ENCODE measurements around the gene POLR1A.
"Not testable (repeated sequence)": the region's sequence is repeated elsewhere in the genome, so short reads cannot be mapped to it uniquely, and the experiment has no call there.

Gene POLR1A

GRCh38 chr2:85995648-85996529, 109.8 kb downstream of the POLR1A start:
- no peak for DNase-seq

DNA sequence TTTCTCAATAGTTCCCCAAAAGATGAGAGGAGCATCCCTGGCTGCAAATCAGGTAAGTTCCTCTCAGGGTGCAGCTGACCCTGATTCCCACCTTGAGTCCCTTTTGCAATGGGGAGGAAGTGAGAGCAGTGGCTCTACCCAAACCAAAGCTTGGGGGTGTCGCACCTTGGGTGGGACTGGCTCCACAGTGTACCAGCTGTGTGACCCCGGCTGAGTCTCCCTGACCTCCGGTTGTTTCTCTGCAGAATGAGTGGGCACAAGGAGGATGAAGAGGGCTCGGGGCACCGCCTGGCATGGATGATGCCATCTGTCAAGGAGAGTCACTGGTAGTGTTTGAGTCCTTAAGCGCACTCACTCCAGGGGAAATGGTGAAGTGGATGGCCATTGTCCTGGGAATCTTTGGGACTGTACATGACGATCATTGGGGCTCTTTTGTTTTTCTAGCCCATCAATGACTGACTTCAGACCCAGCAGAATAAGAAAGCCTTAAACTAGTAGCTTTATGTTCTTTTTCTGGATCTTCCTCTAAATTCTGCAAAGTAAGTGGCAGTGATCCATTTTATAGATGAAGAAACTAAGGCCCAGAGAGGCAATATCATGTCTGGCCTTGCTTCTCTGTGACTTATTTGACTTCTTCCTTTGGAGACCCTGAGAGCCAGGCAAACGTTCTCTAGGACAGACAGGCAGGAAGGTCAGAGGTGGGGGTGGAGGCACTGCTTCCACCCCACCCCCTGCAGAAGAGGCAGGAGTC, 110.6 kb downstream of the POLR1A start:
- no peak for DNase-seq

GRCh38 chr2:85994421-85994777, 111.3 kb downstream of the POLR1A start:
- DNase-seq: no peak

DNA sequence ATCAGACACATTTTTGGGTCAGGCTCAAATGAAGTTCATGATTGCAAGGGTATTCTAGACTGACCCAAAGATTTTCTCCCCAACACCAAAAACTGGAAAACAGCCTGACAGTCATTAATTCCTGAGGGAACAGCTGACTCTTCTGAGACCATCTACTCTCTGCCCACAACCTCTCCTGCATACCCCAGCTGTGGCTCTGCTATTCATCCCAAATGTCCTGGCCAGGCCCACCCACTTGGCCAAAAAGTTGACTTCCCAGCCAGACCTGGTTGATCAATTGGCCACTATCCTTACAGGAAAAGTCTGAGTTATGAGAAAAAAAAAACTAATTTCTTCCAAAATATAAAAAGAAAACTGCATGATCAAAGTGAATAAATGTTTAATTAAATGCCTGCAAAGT, 113.1 kb downstream of the POLR1A start:
- no peak for DNase-seq

- DNase-seq: not testable (repeated sequence)
Observed at GRCh38 chr2:85992053-85992452, 113.6 kb downstream of the POLR1A start.

GRCh38 chr2:85990084-85990483, 115.6 kb downstream of the POLR1A start:
- DNase-seq: peak; percentile 5

DNA sequence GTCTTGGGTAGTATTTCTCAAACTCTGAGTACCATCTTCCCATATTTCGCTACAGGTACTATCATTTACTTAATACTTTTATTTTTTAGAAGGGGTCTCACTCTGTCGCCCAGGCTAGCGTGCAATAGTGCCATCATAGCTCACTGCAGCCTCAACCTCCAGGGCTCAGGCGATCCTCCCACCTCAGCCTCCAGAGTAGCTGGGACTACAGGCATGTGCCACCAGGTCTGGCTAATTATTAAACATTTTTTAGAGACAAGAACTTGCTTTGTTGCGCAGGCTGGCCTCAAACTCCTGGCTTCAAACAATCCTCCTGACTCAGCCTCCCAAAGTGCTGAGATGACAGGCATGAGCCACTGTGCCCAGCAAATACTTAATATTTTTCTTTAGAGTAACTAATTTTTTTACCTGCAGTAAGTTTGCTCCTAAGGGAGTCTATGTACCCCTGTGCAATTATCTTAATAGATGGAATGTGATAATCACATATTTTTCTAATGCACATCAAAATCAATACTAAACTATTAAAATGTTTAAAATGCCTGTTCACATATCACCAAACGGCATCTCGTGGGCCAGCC, 116.3 kb downstream of the POLR1A start:
- no peak for DNase-seq

GRCh38 chr2:85988914-85989270, 116.8 kb downstream of the POLR1A start:
- DNase-seq: no peak

GRCh38 chr2:85988175-85988913, 117.3 kb downstream of the POLR1A start:
- DNase-seq: no peak

DNA sequence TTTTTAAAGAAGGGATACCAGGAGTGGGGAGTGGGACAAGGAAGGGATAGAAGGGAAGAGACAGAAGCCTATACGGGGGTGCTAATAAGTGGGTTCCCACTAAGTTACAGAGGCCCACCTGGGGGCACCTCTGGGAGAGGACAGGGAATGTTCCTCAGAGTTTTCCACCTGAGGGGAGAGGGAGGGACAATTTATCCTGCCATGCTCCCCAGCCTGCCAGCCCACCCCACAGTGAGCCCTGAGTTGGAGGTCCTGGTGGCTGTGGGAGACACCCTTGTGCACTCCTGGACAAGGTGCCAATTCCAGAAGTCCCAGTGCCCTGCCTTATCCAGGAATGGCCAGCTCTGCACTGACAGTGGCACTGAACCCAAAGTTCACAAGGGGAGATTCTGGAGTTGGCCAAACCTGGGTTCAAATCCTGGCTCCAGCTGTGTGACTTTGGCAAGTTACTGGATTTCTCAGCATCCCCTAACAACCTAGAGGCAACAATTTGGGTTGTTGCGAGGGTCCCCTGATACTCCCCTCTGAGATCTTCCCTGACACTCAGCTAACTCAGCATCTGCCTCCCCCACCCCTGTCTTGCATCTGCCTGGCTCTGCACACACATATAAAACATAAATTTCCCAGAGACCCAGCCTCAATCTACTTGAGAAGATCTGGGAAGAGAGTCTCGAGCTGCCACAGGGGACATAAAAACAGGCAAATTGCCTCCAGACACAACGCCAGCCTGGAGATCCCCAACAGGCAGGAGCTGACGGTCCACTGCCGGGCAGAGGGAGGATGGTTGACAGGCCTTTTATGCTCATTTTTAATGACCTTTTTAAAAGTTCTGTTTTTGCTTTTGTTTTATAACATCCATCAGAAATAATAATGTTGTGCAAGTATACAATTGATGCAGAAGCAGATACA, 118.2 kb downstream of the POLR1A start:
- no peak for DNase-seq

- peak; percentile 40 for DNase-seq
Observed at GRCh38 chr2:85986121-85986520, 119.6 kb downstream of the POLR1A start.

DNA sequence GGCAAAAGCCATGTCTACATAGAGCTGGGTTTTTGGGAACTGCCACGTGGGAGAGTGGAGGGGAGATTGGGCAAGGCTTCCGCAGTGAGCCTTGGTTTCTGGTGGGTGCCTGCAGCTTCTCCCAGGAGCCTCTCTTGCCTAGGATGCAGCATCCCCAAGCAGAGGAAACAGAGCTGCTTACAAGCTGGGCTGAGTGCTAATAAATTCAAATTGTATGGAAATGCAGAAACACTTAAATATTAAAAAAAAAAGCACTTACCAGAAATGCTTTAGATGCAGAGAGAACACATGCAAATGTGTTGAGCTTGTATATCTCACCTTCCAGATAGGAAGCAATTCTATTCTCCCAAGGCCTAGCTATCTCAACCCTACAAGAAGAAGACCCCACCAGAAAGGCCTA, 120.9 kb downstream of the POLR1A start:
- no peak for DNase-seq

- no peak for DNase-seq
Observed at GRCh38 chr2:85983766-85984165, 121.9 kb downstream of the POLR1A start.

- DNase-seq: no peak
Observed at GRCh38 chr2:85981579-85982247, 124.0 kb downstream of the POLR1A start.

DNA sequence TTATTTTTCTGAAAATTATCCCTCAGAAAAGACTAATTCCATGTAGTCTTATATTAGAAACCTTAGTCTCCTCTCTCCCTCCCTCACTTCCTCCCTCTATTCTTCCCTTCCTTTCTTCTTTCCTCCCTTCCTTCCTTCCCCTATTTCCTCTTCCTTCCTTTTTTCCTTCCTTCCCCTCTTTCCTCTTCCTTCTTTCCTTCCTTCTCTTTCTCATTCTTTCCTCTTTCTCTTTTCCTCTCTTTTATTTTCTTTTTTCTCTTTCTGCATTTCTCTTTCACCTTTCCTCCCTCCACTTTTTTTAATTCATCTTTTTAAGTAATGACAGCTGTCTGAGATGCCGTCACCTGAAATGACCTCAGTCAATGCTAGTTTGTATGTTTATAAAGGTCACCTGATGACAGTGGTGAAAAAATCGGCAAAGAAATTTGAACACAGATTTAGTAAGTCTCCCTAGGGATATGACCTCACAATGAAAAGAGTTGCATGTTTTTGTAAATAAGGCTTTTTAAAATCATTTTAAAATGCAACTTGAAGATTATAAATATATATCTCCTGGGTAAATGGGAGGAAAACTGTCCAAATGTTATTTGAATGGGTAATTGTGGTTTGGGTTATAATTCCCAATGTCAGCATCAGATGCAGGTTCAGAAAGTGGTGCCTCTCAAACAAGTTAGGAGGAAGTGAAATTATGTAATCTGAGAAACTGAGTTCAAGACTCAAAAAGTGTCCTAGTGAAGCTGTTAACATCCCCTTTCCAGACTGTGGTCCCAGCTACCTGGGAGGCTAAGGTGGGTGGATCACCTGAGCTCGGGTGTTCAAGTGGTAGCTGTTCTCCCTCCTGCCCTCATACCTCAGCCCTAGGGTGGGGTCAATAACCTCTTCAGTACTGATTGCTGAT, 126.6 kb downstream of the POLR1A start:
- peak; percentile 72 for DNase-seq

DNA sequence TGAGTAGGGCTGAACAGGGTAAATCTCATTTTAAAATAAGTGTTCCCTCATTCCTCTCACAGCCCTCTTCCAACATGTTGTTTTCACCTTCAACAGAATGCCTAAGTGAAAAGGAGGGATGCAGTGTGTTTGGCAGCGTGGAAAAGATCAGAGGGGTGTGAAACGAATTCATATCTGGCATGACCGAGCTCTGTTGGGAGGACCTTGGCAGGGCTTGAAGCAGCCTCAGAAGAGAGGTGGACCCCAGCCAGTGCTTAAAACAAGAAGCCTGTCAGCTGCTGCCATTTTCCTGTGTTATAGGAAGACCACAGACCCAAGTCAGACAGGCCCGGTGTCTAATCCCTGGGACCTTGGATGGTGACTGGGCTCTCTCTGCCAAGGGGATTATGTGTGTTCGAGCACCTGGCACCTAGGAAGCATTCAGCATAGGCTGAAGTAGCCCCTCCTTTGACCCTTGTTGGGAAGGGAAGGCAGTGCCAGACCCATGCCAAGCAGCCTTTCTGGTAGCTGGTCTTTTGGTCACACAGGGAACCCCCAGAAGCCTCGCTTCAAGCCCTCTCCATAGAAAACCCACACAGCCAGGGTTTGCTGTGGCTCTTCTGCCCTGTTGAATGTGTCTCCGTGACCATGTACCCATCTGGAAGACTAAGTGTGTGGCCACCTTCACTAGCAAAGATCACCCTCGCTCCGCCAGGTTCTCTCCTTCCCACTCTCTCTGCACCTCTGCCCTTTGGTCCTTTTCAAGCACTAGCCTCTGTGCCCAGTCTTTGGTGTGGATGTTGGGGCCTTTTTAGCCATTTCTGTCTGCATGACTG, 129.4 kb downstream of the POLR1A start:
- no peak for DNase-seq

DNA sequence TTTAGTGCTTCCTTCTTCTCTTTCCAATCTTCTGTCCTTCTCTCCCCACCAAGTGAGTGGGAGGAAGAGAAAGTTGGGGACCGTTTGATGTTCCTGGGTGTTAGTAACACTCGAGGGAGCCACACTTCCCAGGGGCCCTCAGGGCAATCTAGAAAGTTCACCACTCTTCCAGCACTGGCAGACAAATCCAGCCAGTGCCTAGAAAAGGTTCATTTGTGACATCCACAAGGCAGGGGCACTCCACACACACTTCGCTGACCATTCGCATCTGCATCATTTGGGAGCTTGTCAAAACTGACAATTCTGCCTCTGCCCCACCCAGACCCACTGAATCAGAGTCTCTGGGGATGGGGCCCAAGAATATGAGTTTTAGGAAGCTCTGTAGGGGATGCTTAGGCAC, 130.1 kb downstream of the POLR1A start:
- DNase-seq: no peak

DNA sequence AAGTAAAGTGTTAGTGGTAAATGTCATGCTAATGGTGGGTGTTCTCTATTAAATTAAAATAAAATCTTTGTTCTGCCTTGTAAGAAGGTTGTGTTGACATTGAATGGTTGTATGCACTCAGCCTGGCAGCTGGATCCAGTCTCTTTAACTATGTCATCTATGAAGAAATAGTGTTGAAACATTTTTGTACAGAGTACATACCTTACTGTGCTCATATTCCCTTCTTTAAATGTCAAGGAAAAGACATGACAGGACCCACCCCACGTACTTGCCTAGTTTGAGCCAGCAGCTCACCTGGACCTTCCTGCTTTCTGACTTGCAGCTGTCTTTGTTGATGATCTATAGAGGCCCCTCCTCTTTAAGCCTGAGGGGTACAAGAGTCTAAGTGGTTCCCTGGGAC, 131.3 kb downstream of the POLR1A start:
- no peak for DNase-seq

DNA sequence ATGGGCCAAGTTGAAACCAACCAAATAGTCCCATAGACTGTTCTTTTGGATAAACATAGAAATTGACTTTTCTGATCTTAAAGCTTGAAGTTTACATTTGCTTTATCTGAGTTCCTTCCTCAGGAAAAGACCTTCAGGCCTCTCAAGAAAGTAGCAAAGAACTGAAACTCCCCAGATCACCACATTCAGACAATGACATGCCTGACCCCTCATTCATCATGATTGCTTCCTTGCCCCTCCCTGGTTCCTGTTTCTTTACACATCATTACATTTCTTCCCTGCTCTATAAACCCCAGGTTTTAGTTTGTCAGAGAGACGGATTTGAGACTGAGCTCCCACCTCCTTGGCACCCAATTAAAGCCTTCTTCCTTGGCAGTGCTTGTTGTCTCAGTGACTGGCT, 133.3 kb downstream of the POLR1A start:
- DNase-seq: no peak

DNA sequence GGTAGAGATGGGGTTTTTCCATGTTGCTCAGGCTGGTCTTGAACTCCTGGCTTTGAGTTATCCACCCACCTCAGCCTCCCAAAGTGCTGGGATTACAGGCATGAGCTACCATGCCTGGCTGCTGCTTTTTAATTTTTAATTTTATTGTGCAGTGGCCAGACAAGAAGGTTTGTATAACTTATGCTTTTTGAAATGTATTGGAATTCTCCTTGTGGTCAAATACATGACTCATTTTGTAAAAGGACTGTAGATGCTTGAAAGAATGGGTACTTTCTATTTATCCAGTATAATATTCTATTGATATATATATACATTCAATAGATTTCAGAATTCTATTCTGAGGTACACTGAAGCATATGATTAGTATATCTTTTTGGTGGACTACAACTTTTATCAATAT, 134.3 kb downstream of the POLR1A start:
- DNase-seq: no peak

Measured in NCI-H2171 treated with DMSO at 0.1 percent for 48 hours (cell line).